ENCODE results near the gene CUEDC2.

DNA sequence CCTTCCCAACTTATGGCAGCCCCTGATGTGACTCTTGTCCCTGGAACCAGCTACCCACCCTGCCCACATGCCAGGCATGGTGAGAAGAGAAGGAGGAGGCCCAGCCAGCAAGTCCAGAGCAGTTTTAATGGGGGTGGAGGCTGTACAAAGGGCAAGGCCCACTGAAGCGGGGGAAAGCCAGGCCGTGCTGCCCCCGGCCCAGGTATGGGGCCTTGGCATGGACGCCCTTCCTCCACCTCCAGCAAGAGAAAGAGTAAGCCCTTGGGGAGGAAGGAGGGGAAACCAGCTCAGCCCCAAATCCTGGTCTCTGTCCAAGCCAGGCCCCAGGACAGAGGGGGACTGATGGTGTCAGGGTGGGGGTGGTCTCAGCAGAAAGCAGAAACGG lies 29.9 kb downstream of the CUEDC2 start:
- no peak for TF ChIP-seq POLR2A (IDR thresholded peaks at IDR 0.05)
- TF ChIP-seq, protein P1, sequence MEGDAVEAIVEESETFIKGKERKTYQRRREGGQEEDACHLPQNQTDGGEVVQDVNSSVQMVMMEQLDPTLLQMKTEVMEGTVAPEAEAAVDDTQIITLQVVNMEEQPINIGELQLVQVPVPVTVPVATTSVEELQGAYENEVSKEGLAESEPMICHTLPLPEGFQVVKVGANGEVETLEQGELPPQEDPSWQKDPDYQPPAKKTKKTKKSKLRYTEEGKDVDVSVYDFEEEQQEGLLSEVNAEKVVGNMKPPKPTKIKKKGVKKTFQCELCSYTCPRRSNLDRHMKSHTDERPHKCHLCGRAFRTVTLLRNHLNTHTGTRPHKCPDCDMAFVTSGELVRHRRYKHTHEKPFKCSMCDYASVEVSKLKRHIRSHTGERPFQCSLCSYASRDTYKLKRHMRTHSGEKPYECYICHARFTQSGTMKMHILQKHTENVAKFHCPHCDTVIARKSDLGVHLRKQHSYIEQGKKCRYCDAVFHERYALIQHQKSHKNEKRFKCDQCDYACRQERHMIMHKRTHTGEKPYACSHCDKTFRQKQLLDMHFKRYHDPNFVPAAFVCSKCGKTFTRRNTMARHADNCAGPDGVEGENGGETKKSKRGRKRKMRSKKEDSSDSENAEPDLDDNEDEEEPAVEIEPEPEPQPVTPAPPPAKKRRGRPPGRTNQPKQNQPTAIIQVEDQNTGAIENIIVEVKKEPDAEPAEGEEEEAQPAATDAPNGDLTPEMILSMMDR (IDR thresholded peaks at IDR 0.05): no peak

Measured in tibial nerve (tissue), 3 donors.